C1 segment of cervical spinal cord (tissue), 14 donors: Measurements from ENCODE around the gene LRRC59.
"Not testable (repeated sequence)": the region's sequence is repeated elsewhere in the genome, so short reads cannot be mapped to it uniquely, and the experiment has no call there.

ENCODE experiments used
- DNase-seq, 14 donors: peaks; one replicate each; lab custom pipeline; 2025; lab: John Stamatoyannopoulos, UW

The LRRC59 gene

DNA sequence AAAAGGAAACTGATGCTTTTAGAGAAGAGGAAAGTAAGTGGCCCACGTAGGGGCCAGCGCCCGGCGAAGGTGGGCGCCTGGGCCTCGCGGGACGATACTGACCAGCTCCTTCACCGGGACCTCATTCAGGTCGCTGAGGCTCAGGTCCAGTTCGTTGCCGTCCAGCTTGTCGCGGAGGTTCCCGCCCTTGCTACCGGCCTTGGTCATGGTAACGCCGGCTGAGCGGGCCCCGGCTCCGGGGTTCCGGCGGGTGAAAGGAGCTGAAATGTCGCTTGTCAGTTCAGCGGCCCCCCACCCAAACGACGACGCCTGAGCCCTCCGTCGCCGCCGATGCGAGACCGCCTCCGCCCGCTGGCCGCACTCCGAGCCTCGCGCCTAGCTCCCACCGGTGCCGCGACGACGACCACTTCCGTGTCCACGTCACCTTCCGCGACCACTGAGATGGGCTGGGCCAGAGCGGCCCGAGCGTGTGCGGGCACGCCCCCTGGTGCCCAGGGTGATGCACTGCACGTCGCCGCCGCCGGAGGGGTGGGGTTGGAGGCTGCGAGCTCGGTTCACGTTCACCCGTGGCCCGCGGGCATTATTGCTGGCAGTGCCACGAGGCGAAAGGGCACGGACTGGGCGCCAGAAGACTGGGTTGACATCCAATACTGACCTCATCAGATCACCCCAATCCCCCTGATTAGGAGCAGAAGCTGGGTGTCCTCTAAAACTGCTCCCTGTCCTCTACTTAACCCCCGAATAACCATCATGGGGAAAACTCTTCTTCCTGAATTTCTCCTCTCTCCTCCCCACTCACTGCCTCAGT, at the start of gene LRRC59:
Gene LRRC59, minus strand, starts transcription at position 413 of the 808 bp plus-strand sequence. Its CDS starts 206 bp downstream, at position 207.
- DNase-seq = peak; percentile 22 to 90 (median 68)

DNA sequence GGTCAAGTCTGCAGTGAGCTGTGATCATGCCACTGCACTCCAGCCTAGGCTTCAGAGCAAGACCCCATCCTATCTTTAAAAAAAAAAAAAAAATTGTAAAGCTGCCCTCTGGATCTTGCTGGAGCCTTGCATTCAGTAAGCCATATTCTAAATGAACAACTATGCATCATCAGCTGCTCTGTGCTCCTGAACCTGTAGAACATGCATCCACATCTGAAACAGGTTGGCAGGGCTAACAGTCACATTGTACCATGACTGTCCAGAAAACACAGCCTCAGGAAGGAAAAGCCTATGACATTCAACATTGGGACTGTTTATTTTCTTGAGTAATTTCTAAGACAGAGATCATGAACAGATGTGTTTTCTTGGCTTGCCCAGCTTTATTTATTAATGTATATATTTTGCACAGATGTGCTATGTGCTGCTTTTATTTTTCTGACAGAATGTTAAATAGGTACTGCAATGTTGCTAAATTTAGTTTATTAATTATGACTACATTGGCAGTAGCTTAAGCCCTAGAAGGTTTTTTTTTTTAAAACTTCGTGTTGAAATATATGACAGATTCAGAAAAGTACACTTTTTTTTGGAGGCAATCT, 48.5 kb upstream of the LRRC59 start:
- no peak for DNase-seq

DNA sequence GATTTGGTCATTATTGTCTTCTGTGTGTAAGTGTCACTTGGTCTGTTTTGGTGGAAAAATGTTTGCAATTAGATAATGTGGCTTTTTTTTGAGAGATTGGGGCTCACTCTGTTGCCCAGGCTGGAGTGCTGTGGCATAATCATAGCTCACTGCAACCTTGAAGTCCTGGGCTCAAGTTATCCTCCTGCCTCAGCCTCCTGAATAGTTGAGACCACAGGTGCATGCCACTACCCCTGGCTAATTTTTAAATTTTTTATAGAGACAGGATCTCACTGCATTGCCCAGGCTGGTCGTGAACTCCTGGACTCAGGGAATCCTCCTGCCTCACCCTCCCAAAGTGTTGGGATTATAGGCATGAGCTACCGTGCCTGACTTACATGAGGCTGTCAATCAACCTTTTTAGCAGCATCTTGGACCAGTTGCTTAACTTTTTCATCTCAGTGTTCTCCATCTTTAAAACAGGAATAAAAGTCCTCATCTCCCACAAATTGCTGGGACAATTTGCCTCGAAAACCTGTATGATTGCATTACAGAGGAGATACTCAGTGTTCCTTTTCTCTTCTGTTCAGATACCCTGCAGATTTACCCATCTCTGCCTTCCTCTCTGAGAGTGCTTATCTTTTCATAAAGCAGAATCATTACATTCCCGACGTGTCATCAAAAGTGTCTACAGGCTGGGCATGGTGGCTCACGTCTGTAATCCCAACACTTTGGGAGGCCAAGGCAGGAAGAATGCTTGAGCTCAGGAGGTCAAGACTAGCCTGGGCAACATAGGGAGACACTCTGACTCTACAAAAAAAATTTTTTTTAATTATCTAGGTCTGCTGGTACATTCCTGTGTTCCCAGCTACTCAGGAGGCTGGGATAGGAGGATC, 47.8 kb upstream of the LRRC59 start:
- DNase-seq = no peak

DNA sequence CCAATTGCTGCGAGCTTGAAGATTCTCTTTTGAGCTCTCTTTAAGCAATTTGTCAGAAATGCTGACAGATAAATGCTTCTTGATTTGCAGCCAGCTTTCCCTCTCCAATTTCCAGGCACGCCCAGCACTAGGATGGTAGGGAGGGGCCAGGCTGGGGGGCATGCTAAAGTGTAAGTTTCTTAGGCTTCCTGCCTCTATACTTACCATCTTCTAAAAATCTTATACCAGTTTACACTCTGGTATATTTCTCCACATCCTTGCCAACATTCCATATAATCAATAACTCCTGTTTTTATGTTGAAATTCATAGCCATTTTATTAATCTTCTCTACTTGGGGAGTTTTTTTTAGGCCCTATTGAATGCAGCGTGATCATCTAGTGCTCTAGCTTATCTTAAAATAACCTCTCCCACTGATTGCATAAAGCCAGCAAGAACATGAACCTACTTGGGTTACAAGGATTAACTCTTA, 46.2 kb upstream of the LRRC59 start:
- DNase-seq = no peak

DNA sequence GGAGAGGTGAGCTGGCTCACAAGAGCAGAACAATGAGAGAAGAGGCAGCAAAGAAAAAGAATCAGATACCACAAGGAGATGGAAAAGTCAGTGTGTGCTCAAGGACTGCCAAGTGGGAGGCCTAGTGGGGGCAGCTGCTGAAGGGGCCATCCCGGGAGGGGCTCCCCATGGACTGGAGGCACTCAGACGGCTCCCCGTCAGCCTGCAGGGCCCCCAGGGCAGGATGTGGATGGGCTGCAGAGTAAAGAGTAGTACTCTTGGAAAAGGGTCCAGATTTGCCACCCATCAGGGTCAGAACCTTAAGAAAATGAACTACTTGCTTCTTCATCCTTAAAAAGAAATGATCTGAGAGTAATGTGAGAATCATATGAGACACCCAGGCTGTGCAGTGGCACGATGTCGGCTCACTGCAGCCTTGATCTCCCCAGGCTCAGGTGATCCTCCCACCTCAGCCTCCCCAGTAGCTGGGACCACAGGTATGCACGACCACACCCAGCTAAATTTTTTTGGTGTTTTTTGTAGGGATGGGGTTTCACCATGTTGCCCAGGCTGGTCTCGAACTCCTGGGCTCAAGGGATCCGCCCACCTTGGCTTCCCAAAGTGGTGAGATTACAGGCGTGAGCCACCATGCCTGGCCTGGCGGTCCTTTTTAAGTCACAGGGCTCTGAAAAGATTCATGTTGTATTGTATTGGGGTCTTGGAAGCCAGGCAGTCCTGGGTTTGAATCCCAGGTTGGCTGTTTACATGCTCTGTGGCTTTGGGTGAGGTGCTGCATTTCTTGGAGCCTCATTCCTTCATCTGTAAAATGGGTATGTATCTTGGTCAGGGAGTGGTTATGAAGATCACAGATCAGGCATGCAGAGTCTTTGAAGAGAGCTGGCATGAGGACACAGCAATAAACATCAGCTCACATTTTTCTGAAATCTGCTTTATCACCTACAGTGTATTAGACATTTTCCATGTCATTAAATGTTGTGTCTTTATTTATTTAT, 43.8 kb upstream of the LRRC59 start:
- no peak for DNase-seq

DNA sequence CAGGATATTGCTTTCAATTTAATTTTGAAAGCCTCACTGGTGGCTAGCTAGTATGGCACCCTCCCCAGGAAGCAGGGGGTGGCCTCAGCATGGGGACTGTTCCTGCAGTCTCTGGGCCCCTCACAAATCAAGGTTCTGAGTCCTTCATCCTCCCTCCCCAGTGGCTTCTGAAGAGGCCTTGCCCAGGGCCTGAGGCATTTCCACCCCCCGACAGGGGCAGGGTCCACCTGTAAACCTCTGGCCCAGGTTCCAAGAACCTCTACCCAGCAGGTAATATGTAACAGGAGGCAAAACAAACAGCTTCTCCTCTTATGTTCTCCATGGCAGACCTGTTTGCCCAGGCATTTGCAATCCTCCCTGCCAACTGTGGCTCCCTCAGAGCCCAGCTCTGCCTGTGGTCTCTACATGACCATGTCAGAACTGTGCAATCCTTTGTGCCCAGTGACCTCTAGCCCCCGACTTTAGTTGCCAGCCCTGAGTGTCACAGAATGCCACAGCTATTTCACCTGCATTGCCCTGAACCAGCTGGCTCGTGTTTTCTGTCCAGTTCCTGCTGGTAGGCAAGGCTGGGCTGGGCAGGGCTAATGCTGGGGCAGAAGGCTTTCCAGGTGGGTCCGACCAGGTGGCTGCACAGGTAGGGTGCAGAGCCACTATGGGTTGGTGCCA, 43.0 kb upstream of the LRRC59 start:
- peak in 2 of 14 donors; percentile 32 to 87 for DNase-seq

DNA sequence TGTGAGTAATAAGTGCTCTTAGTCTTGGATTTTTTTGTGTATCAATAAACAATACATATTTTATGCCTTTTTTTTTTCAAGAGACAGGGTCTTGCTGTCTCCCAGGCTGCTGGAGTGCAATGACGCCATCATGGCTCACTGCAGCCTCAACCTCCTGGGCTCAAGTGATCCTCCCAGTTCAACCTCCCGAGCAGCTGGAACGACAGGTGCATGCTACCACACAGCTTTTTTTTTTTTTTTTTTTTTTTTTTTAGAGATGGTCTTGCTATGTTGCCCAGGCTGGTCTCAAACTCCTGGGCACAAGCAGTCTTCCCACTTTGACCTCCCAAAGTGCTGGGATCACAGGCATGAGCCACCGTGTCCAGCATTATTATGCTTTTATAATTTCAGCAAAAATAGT, 41.7 kb upstream of the LRRC59 start:
- no peak for DNase-seq

DNA sequence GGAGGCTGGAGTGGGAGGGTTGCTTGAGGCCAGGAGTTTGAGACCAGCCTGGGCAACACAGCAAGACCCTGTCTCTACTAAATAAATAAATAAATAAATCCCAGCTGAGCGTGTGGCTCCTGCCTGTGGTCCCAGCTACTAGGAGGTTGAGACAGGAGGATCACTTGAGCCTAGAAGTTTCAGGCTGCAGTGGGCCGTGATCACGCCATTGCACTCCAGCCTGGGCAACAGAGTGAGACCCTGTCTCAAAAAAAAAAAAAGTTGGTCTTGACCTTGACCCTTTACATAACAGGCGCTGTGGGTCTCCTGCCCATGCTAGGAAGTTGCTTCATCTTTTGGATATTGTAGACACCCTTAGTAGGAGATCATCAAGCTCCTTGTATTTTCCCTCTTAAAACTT, 40.1 kb upstream of the LRRC59 start:
- no peak for DNase-seq

DNA sequence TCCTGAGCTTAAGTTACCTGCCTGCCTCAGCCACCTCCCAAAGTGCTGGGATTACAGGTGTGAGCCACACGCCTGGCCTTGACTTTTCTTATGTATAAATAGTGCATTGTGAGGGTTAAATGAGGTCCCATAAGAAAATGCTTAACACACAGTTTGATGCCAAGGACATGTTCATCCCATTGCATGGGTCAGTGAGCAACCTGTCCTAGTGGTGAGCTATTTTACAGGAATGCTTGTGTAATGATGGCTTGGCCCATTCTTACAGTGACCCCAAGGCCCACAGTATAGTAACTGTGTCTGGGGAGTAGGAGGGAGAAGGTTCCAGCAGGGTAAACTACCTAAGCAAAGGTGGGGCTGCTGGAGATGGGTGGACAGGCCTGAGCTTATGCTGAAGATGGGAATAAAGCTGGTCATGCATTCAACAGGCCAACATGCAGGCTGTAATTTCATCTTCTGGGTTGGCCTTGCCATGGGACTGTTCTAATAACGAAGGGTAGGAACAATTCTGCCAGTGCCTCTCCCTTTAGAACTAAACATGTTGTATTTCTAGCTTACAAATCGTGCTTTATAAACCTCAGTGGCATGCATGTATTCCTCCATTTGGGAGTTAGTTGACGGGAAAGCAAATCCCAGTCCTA, 34.9 kb upstream of the LRRC59 start:
- DNase-seq = no peak

DNA sequence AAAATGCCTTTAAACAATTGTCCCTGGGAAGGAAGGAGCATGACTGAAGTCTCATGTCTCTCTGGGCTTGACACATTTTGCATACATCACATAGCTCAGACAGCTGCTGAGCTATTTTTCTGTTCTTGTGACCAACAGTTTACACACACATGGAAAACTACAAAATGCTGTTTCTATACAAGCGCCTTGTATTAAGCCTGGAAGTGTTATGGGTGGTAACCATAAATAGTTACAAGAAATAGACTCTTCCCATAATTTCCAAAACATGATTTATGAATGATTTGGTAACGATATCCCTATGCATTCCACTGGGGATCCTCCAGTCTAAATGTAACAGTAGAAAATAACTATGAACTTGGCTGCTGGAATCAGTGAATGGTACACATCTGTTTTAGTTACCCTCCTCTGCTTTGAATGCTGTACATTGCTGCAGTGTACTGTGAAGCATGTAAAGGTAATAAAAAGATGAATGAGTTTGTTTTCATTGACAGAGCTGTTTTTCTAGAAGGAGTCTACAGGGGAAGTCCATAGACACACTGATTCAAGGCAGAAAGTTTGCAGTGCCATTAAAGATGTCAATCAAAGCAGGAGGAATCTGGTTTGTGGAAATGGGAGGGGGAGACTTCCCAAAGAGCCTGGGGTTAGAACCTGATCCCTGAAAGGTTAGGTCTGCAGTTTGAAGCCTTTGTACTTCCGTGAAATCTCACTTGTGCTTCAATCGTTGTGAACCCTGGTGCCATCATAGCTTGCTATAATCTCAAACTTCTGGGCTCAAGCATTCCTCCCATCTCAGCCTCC, 33.7 kb upstream of the LRRC59 start:
- DNase-seq = no peak

DNA sequence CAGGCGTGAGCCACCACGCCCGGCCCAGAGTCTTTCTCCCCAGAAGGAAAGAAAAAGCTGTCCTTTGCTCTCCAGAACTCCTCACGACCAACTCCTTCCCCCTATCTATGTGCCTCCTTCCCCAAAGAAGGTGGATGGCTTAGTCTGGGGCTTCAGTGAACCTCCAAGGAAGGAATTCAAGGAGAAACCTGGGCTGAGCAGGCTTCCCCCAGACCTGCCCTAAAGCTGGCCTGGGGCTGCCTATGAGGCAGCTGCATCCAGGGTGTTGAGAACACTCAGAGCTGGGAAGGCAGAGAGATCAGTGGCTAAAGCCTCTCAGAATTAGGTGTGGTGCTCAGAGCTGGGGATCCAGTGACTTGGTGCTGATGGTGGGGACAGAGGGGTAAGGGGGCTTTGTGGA, 32.5 kb upstream of the LRRC59 start:
- no peak for DNase-seq

DNA sequence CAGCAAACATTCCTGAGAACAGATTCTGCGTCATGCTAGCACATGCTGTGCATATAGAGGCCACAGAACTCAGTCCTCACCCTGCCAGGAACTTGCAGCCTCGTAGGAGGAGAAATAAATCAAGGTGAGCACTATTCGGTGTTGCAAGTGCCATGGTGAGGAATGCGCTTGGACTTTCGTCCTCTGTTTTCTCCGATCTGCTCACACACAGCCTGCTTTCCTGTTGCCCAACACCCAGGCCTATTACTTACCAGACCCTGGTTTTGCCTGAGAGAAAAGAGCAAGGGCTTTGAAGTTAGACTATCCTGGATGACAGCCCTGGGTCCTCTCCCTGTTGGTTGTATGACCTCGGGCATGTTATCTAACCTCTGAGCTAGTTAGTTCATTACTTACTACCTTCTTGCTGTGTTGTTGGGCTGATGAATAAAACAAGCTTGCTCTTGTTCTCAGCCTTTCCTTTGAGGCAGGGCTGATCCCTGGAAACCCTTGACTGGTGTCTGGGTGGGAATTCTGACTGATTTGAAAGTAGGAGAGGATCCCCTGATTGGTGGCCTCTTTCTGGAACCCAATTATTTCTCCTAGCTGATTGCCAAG, 31.6 kb upstream of the LRRC59 start:
- DNase-seq = no peak

DNA sequence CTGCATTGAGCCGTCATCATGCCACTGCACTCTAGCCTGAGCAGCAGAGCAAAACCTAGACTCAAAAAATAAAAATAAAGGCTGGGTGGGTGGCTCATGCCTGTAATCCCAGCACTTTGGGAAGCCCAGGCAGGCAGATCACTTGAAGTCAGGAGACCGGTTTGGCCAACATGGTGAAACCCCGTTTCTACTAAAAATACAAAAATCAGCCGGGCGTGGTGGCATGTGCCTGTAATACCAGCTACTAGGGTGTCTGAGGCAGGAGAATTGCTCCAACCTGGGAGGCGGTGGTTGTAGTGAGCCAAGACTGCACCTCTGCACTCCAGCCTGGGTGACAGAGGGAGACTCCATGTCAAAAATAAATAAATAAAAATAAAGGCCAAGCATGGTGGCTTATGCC, 30.8 kb upstream of the LRRC59 start:
- DNase-seq = not testable (repeated sequence)

DNA sequence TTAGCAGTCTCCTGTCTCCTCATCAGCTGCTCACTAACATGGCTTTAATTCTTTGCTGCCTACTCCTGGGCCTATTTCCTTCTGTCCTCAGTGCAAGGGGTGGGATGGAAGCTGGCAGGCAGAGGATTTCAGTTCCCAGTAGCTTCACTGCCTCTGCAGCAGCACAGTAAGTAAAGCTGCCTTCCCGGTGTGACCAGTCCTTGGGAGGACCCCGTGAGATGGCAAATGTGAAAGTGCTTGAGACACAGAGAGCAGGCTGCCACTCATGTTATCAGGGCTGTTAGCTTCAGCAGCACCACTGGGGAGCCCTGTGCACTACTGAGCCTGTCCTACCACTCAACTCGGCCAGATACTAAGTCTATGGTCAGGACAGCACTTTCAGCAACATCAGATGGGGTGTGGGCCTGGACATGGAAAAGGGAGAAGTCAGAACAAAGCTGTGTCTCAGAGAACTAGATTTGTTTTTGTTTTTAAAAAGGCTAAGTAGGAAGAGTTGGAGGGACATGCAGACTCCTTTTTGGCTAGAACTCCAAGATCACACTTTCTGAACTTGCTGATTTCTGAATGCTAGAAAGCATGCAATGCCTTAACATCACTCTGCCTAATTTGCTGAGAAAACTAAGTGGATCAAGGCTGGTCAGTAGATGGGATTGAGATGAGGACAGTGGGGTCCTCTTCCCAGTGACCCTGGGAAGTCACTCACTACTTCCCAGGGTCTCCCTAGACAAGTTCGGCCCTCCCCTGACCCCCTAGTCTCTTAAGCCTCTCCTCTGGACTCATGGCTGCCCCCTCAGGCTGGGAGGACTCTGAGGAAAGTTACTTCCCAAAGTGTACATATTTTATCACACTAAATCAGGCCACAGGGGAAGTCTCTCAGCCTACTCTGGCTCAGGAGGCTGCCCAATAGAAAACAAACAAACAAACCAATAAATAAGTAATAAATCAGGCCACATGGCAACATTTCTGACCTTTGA, 29.8 kb upstream of the LRRC59 start:
- peak in 5 of 14 donors; percentile 2 to 31 (median 10) for DNase-seq

DNA sequence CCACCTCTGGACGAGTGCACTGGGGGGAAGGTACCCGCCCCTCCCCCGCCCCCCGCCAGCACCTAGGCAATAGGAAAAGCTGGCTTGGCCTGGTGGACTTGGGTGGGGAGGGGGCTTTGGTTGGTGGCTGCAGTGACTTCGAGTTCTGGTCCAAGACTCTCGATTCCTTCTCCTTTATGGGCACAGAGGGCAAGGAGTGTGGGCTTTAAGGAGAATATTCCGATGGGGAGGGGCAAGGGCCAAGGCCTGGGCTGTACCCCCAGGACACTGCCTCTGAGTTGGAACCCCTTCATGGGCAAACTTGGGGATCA, 29.1 kb upstream of the LRRC59 start:
- no peak for DNase-seq

DNA sequence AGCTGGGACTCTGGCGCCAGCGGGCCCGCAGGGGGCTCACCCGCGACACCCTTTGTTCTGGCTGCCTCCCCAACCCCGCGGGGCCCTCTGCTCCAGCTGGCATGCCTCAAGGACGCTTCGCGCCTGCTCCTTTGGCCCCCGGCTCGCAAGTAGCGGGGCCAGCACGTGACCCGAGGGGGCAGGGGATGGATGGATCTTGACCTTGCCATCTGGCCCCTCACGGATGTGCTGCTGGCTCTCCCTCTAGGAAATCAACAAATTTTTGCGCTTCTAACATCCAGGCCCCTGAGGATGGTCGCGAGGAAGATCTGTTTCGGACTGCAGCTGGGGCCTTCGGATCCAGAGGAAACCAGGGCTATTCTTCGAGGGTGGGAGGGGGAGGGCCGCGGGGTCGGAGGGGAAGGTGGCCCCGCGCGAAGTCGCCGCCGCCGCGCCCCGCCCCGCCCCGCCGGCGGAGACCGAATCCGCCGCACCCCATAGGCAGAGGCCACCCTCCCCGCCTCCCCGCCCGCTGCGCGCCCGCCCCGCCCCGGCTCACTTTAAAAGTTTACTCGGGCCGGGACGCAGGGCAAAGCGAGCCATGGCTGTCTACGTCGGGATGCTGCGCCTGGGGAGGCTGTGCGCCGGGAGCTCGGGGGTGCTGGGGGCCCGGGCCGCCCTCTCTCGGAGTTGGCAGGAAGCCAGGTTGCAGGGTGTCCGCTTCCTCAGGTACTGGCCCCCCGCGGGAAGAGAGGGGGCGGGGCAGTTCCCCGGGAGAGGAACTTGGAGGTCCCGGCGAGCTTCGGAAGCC, 28.6 kb upstream of the LRRC59 start, which contains the start of gene ACSF2:
Gene ACSF2, plus strand, starts transcription at position 537 of the 790 bp plus-strand sequence. Its CDS starts 44 bp downstream, at position 581.
- DNase-seq = peak in 9 of 14 donors; percentile 19 to 73 (median 48)
